H9 (cell line): ENCODE data around the gene NOXRED1. TPM values are rescaled to one million over a fixed set of nuclear protein-coding genes. Genes with fewer than 3 reads are reported as not detected.

Experiments used
- DNase-seq: peaks from one replicate; pipeline ENCODE4 v3.0.0-alpha.2; 2017
- H2AFZ ChIP-seq: one replicate; pipeline ENCODE4 v1.6.1; 2013; ENCODE audit warnings: mild to moderate bottlenecking, low read length, control low read depth, moderate library complexity
- H2AK5ac ChIP-seq: 2 replicates; pipeline ENCODE4 v1.6.1; 2013; ENCODE audit warnings: low read length, control low read depth, mixed read lengths; ENCODE audit not compliant: insufficient read length
- H2BK120ac ChIP-seq: one replicate; pipeline ENCODE4 v1.6.1; 2013; ENCODE audit warnings: low read depth, mild to moderate bottlenecking, low read length, control low read depth, inconsistent platforms; ENCODE audit not compliant: poor library complexity, severe bottlenecking
- H2BK12ac ChIP-seq: 2 replicates; pipeline ENCODE4 v1.6.1; 2013; ENCODE audit warnings: low read length, control low read depth, mixed read lengths, low read depth; ENCODE audit not compliant: insufficient read length
- H2BK15ac ChIP-seq: 2 replicates; pipeline ENCODE4 v1.6.1; 2013; ENCODE audit warnings: low read depth, low read length, control low read depth
- H2BK20ac ChIP-seq: one replicate; pipeline ENCODE4 v1.6.1; 2013; ENCODE audit warnings: low read depth, mild to moderate bottlenecking, low read length, control low read depth, inconsistent platforms; ENCODE audit not compliant: poor library complexity, severe bottlenecking
- H2BK5ac ChIP-seq: 2 replicates; pipeline ENCODE4 v1.6.1; 2013; ENCODE audit warnings: low read length, control low read depth, mixed read lengths; ENCODE audit not compliant: insufficient read length
- H3K14ac ChIP-seq: 2 replicates; pipeline ENCODE4 v1.6.1; 2013; ENCODE audit warnings: low read length, control low read depth; ENCODE audit not compliant: insufficient read depth
- H3K18ac ChIP-seq: 2 replicates; pipeline ENCODE4 v1.6.1; 2013; ENCODE audit warnings: low read depth, mild to moderate bottlenecking, mixed read lengths, low read length, control low read depth; ENCODE audit not compliant: insufficient read length
- H3K23ac ChIP-seq: 2 replicates; pipeline ENCODE4 v1.6.1; 2013; ENCODE audit warnings: low read length, control low read depth, mixed read lengths, low read depth; ENCODE audit not compliant: insufficient read length
- H3K23me2 ChIP-seq: 2 replicates; pipeline ENCODE4 v1.6.1; 2013; ENCODE audit warnings: low read depth, mild to moderate bottlenecking, mixed read lengths, low read length, control low read depth; ENCODE audit not compliant: insufficient read length, poor library complexity, severe bottlenecking
- H3K27ac ChIP-seq: 2 replicates; pipeline ENCODE4 v1.5.1; 2013; ENCODE audit warnings: low read length, control low read depth, mixed read lengths, low read depth; ENCODE audit not compliant: insufficient read length
- H3K27me3 ChIP-seq: 2 replicates; pipeline ENCODE4 v1.6.1; 2013; ENCODE audit warnings: low read length, control low read depth, inconsistent platforms; ENCODE audit not compliant: insufficient read depth
- H3K4ac ChIP-seq: 2 replicates; pipeline ENCODE4 v1.6.1; 2013; ENCODE audit warnings: low read depth, mild to moderate bottlenecking, control low read depth, inconsistent platforms, low read length, moderate library complexity
- H3K4me1 ChIP-seq: 2 replicates; pipeline ENCODE4 v1.6.1; 2013; ENCODE audit warnings: low read length, control low read depth, inconsistent platforms; ENCODE audit not compliant: insufficient read depth
- H3K4me2 ChIP-seq: 2 replicates; pipeline ENCODE4 v1.6.1; 2013; ENCODE audit warnings: low read length, control low read depth, mixed read lengths; ENCODE audit not compliant: insufficient read length, insufficient read depth
- H3K56ac ChIP-seq: 2 replicates; pipeline ENCODE4 v1.6.1; 2013; ENCODE audit warnings: low read depth, mild to moderate bottlenecking, mixed read lengths, low read length, control low read depth; ENCODE audit not compliant: insufficient read length
- H3K79me1 ChIP-seq: 2 replicates; pipeline ENCODE4 v1.6.1; 2013; ENCODE audit warnings: low read depth, mild to moderate bottlenecking, moderate library complexity, low read length, control low read depth, inconsistent platforms; ENCODE audit not compliant: insufficient read depth, poor library complexity, severe bottlenecking
- H3K79me2 ChIP-seq: 2 replicates; pipeline ENCODE4 v1.6.1; 2013; ENCODE audit warnings: low read length, control low read depth, inconsistent platforms; ENCODE audit not compliant: insufficient read depth
- H3K9ac ChIP-seq: 2 replicates; pipeline ENCODE4 v1.6.1; 2013; ENCODE audit warnings: low read length, control low read depth, mixed read lengths; ENCODE audit not compliant: insufficient read length; ENCODE audit errors: extremely low read depth
- H3K9me3 ChIP-seq: one replicate; pipeline ENCODE4 v1.6.1; 2013; ENCODE audit warnings: low read depth, low read length, inconsistent platforms; ENCODE audit not compliant: control insufficient read depth
- H3T11ph ChIP-seq: one replicate; pipeline ENCODE4 v1.6.1; 2013; ENCODE audit warnings: mild to moderate bottlenecking, low read length, control low read depth, inconsistent platforms
- H4K20me1 ChIP-seq: one replicate; pipeline ENCODE4 v1.6.1; 2013; ENCODE audit not compliant: control insufficient read depth, insufficient read length, insufficient read depth
- H4K5ac ChIP-seq: 2 replicates; pipeline ENCODE4 v1.6.1; 2013; ENCODE audit warnings: low read depth, mild to moderate bottlenecking, mixed read lengths, low read length, control low read depth; ENCODE audit not compliant: insufficient read length
- H4K8ac ChIP-seq: replicated peaks from 2 replicates; pipeline ENCODE4 v1.6.1; 2013; ENCODE audit warnings: low read length, control low read depth, mixed read lengths, low read depth; ENCODE audit not compliant: insufficient read length
- H4K91ac ChIP-seq: 2 replicates; pipeline ENCODE4 v1.6.1; 2013; ENCODE audit warnings: low read depth, mild to moderate bottlenecking, moderate library complexity, mixed read lengths, low read length, control low read depth; ENCODE audit not compliant: insufficient read length
- H3K27ac Mint-ChIP-seq, 3 experiments: 2 replicates in 2 of 3; 3 replicates in 1 of 3; pipeline ENCODE4 v1.8.0; 2020 to 2021; ENCODE audit warnings: mixed read lengths in 3 of 3, mild to moderate bottlenecking in 1 of 3, moderate library complexity in 1 of 3
- H3K27me3 Mint-ChIP-seq: 2 replicates; pipeline ENCODE4 v1.8.0; 2021; ENCODE audit warnings: low read depth, mild to moderate bottlenecking, moderate library complexity, mixed read lengths
- H3K36me3 Mint-ChIP-seq, 3 experiments: 2 replicates in 2 of 3; 3 replicates in 1 of 3; pipeline ENCODE4 v1.8.0; 2020 to 2021; ENCODE audit warnings: low read depth in 3 of 3, mixed read lengths in 3 of 3; ENCODE audit not compliant: insufficient read depth in 1 of 3
- H3K4me1 Mint-ChIP-seq, 2 experiments: 2 replicates each; pipeline ENCODE4 v1.8.0; 2020; ENCODE audit warnings: mixed read lengths in 2 of 2
- H3K4me3 Mint-ChIP-seq, 2 experiments: 2 replicates in 1 of 2; 3 replicates in 1 of 2; pipeline ENCODE4 v1.8.0; 2020 to 2021; ENCODE audit warnings: mild to moderate bottlenecking in 2 of 2, mixed read lengths in 2 of 2, moderate library complexity in 1 of 2
- H3K9me3 Mint-ChIP-seq, 2 experiments: 2 replicates in 1 of 2; 3 replicates in 1 of 2; pipeline ENCODE4 v1.8.0; 2020; ENCODE audit warnings: mild to moderate bottlenecking in 2 of 2, mixed read lengths in 2 of 2, moderate library complexity in 1 of 2
- CTCF ChIP-seq: fragments of 200-600 bp; sonication (generic); conservative IDR thresholded peaks from 3 replicates; pipeline ENCODE4 v1.8.0; 2021; ENCODE audit warnings: antibody characterized with exemption, mild to moderate bottlenecking
- WGBS: extraction: QIAGEN DNeasy Blood & Tissue Kit; methylation state at CpG from one replicate; pipeline ENCODE4 v1.1.7; 2013; ENCODE audit warnings: missing lambda C conversion rate, low lambda C conversion rate, mixed read lengths; ENCODE audit not compliant: insufficient read length; ENCODE audit errors: extremely low coverage; 5-methylcytosine and 5-hydroxymethylcytosine counted together
- total RNA-seq: library from RNA; stranded (reverse); gene quantifications from 2 replicates; pipeline ENCODE4 v1.2.1, GENCODE V29; 2021

The NOXRED1 gene
- total RNA-seq, 1 experiment from 2014 or later = not detected

DNA sequence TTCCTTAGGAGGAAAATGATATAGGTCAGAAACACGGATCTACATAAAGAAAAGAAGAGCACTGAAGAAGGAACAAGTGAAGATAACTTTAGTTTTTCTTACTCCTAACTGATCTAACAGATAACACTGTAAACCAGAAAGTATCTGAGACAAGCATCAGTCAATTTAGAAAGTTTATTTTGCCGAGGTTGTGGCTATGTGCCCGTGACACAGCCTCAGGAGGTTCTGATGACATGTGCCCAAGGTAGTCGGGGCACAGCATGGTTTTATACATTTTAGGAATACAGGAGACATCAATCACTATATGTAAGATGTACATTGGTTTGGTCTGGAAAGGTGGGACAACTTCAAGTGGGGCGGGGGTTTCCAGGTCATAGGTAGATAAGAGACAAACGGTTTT lies 23.1 kb downstream of the NOXRED1 start:
- H2BK5ac ChIP-seq = no peak overlapping the region
- H2AFZ ChIP-seq = no peak overlapping the region
- no peaks in the 10 kb centered on the region for H3K4me1 Mint-ChIP-seq
- H3K4ac ChIP-seq = no peak overlapping the region
- no peak overlapping the region for H3K23ac ChIP-seq
- no peak overlapping the region for H3K18ac ChIP-seq
- no peaks in the 10 kb centered on the region for H3K79me1 ChIP-seq
- no peak overlapping the region for H3K9ac ChIP-seq
- H3K9me3 ChIP-seq = no peaks in the 10 kb centered on the region
- H2BK15ac ChIP-seq = no peak overlapping the region
- no peak overlapping the region for H3K27ac ChIP-seq
- H3K79me2 ChIP-seq = no peaks in the 10 kb centered on the region
- H3K36me3 Mint-ChIP-seq = peaks cover 0 to 7% (median 5%) of the 10 kb centered on the region in 3 experiments; a peak in 4 of 7 replicates
- no peak for TF ChIP-seq CTCF
- no peak overlapping the region for H4K8ac ChIP-seq
- H4K5ac ChIP-seq = no peak overlapping the region
- no peak overlapping the region for H2BK12ac ChIP-seq
- no peaks in the 10 kb centered on the region for H3K23me2 ChIP-seq
- no peak overlapping the region for H3T11ph ChIP-seq
- no CpG with 5 or more reads among the region's 6 CpGs for WGBS
- no peak overlapping the region for H4K91ac ChIP-seq
- no peak overlapping the region for H2BK20ac ChIP-seq
- H2AK5ac ChIP-seq = no peak overlapping the region
- peaks cover 4 to 6% of the 10 kb centered on the region in 2 experiments; a peak in 4 of 5 replicates for H3K9me3 Mint-ChIP-seq
- no peak for DNase-seq
- no peak overlapping the region for H3K4me2 ChIP-seq
- H3K27ac Mint-ChIP-seq = no peak overlapping the region
- no peaks in the 10 kb centered on the region for H3K27me3 ChIP-seq
- no peak overlapping the region for H2BK120ac ChIP-seq
- no peak overlapping the region for H3K4me3 Mint-ChIP-seq
- no peak overlapping the region for H3K14ac ChIP-seq
- H3K27me3 Mint-ChIP-seq = no peaks in the 10 kb centered on the region
- H3K56ac ChIP-seq = no peak overlapping the region
- no peaks in the 10 kb centered on the region for H4K20me1 ChIP-seq
- no peaks in the 10 kb centered on the region for H3K4me1 ChIP-seq
